GM06990 (cell line): ENCODE results near the gene CES3.
"Not testable (repeated sequence)": the region's sequence is repeated elsewhere in the genome, so short reads cannot be mapped to it uniquely, and the experiment has no call there.

ENCODE experiments used
- DNase-seq: peaks from one replicate; pipeline ENCODE4 v3.0.0-alpha.2; 2011; ENCODE audit not compliant: insufficient read length; ENCODE audit errors: extremely low read depth
- H3K27me3 ChIP-seq: replicated peaks from 2 replicates; pipeline ENCODE4 v1.6.0; 2011; ENCODE audit warnings: low read length; ENCODE audit not compliant: control insufficient read depth, insufficient read depth
- H3K36me3 ChIP-seq: 2 replicates; pipeline ENCODE4 v1.5.1; 2011; ENCODE audit warnings: low read length; ENCODE audit not compliant: control insufficient read depth, insufficient read depth
- H3K4me3 ChIP-seq: replicated peaks from 2 replicates; pipeline ENCODE4 v1.5.1; 2011; ENCODE audit warnings: low read depth, mild to moderate bottlenecking, control low read depth, low read length
- CTCF ChIP-seq: IDR thresholded peaks from 2 replicates; pipeline ENCODE4 v1.5.1; 2011; ENCODE audit warnings: low read length, control low read depth, mild to moderate bottlenecking, inconsistent platforms; ENCODE audit not compliant: insufficient read depth, poor library complexity, severe bottlenecking

CES3 gene

DNA sequence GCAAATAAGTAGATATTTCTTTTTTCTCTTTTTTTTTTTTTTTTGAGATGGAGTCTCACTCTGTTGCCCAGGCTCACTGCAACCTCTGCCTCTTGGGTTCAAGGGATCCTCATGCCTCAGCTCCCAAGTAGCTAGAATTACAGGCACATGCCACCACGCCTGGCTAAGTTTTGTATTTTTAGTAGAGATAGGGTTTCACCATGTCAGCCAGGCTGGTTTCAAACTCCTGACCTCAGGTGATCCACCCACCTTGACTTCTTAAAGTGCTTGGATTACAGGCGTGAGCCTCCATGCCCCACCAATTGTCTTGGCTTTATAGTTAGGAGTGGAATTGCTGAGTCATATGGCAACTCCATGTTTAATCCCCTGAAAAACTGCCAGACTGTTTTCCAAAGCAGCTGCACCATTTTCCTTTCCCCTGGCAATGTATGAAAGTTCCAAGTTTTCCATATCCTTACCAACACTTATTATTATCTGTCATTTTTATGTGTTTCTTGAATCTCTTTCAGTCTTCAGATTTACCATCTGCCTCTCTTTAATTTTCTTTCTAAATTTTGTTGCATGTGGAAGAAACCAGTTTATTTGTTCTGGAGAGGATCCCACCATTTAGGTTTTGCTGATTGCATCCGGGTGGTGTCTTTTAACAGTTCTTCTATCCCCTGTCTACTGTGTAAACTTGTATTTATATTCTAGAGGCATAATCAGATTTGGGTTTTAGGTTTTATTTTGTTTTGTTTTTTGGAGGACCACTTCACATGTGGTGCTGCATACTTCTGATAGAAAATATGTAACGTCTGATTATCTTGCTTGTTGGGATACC, 9.9 kb upstream of the CES3 start:
- no peak for TF ChIP-seq CTCF
- no peaks in the 10 kb centered on the region for H3K36me3 ChIP-seq
- H3K4me3 ChIP-seq: no peak overlapping the region
- no peak for DNase-seq
- H3K27me3 ChIP-seq: no peaks in the 10 kb centered on the region

- H3K4me3 ChIP-seq: no peak overlapping the region
- no peaks in the 10 kb centered on the region for H3K27me3 ChIP-seq
- no peak for DNase-seq
- no peak for TF ChIP-seq CTCF
- H3K36me3 ChIP-seq: no peaks in the 10 kb centered on the region
Observed at GRCh38 chr16:66952430-66953110, 8.5 kb upstream of the CES3 start.

GRCh38 chr16:66953462-66954096, 7.5 kb upstream of the CES3 start:
- TF ChIP-seq CTCF: no peak
- H3K27me3 ChIP-seq: no peaks in the 10 kb centered on the region
- H3K36me3 ChIP-seq: no peaks in the 10 kb centered on the region
- no peak overlapping the region for H3K4me3 ChIP-seq
- DNase-seq: no peak

GRCh38 chr16:66954097-66954659, 6.9 kb upstream of the CES3 start:
- no peaks in the 10 kb centered on the region for H3K36me3 ChIP-seq
- DNase-seq: no peak
- TF ChIP-seq CTCF: peak; percentile 82
- H3K4me3 ChIP-seq: no peak overlapping the region
- H3K27me3 ChIP-seq: no peaks in the 10 kb centered on the region

DNA sequence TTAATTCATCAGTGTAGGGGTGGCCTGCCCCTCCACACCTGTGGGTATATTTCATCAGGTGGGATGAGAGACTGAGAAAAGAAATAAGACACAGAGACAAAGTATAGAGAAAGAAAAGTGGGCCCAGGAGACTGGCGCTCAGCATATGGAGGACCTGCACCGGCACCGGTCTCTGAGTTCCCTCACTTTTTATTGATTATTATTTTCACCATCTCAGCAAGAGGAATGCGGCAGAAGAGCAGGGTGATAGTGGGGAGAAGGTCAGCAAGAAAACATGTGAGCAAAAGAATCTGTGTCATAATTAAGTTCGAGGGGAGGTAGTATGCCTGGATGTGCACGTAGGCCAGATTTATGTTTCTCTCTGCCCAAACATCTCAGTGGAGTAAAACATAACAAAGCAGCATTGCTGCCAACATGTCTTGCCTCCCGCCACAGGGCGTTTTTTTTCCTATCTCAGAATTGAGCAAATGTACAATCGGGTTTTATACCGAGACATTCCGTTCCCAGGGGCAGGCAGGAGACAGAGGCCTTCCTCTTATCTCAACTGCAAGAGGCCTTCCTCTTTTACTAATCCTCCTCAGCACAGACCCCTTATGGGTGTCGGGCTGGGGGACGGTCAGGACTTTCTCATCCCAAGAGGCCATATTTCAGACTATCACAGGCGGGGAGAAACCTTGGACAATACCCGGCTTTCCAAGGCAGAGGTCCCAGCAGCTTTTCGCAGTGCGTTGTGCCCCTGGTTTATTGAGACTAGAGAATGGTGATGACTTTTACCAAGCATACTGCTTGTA, 5.5 kb upstream of the CES3 start:
- not testable (repeated sequence) for H3K4me3 ChIP-seq, H3K27me3 ChIP-seq, H3K36me3 ChIP-seq, DNase-seq

GRCh38 chr16:66956154-66956457, 5.0 kb upstream of the CES3 start:
- H3K27me3 ChIP-seq, DNase-seq, H3K4me3 ChIP-seq, H3K36me3 ChIP-seq: not testable (repeated sequence)
